Stimulated activated naive CD4-positive, alpha-beta T cell (primary cell): Measurements from ENCODE around the gene BAD.

ENCODE experiments used
- DNase-seq, 6 experiments: peaks; one replicate each; lab custom pipeline; 2025; lab: John Stamatoyannopoulos, UW

The BAD gene

GRCh38 chr11:64244107-64244506 lies 40.4 kb downstream of the BAD start:
- no peak for DNase-seq

- DNase-seq = no peak
Observed at GRCh38 chr11:64243236-64243854, 41.1 kb downstream of the BAD start.

- peak in 2 of 6 experiments; percentile 12 to 40 for DNase-seq
Observed at GRCh38 chr11:64241491-64242374, 42.7 kb downstream of the BAD start.

GRCh38 chr11:64241241-64241490 lies 43.3 kb downstream of the BAD start:
- DNase-seq = peak; percentile 99 to 100 (median 99)

- DNase-seq = peak; percentile 97 to 98 (median 97)
Observed at GRCh38 chr11:64240435-64241240, 43.8 kb downstream of the BAD start, which contains the start of gene FKBP2. Gene FKBP2, plus strand, starts transcription at chr11:64241095. Its CDS starts 1,293 bp downstream, at chr11:64242388.

- no peak for DNase-seq
Observed at GRCh38 chr11:64239662-64240434, 44.6 kb downstream of the BAD start.

GRCh38 chr11:64238999-64239398 lies 45.5 kb downstream of the BAD start:
- no peak for DNase-seq

- no peak for DNase-seq
Observed at GRCh38 chr11:64238076-64238475, 46.4 kb downstream of the BAD start.

GRCh38 chr11:64237484-64237951 lies 46.9 kb downstream of the BAD start:
- no peak for DNase-seq

- DNase-seq = no peak
Observed at GRCh38 chr11:64235437-64236161, 48.9 kb downstream of the BAD start.

GRCh38 chr11:64234647-64235379 lies 49.7 kb downstream of the BAD start:
- DNase-seq = peak; percentile 24 to 68 (median 60)

GRCh38 chr11:64233913-64234586 lies 50.4 kb downstream of the BAD start, which contains the start of gene VEGFB:
Gene VEGFB, plus strand, starts transcription at chr11:64234584. Its CDS starts 250 bp downstream, at chr11:64234834.
- DNase-seq = peak; percentile 12 to 73 (median 61)

- DNase-seq = no peak
Observed at GRCh38 chr11:64232967-64233315, 51.5 kb downstream of the BAD start.

GRCh38 chr11:64232182-64232966 lies 52.1 kb downstream of the BAD start:
- DNase-seq = no peak

GRCh38 chr11:64231546-64231945 lies 52.9 kb downstream of the BAD start:
- no peak for DNase-seq

GRCh38 chr11:64230985-64231365 lies 53.5 kb downstream of the BAD start:
- DNase-seq = peak in 1 of 6 experiments; percentile 51

GRCh38 chr11:64230171-64230984 lies 54.1 kb downstream of the BAD start, which contains the start of gene DNAJC4:
Gene DNAJC4, plus strand, starts transcription at chr11:64230548. Its CDS starts 307 bp downstream, at chr11:64230855.
- DNase-seq = peak; percentile 78 to 87 (median 82)

GRCh38 chr11:64229744-64230170 lies 54.7 kb downstream of the BAD start:
- DNase-seq = no peak
